Measurements from ENCODE around the gene SPRR2B. TPM values are rescaled to one million over a fixed set of nuclear protein-coding genes. Genes with fewer than 3 reads are reported as not detected.
"Not testable (repeated sequence)": the region's sequence is repeated elsewhere in the genome, so short reads cannot be mapped to it uniquely, and the experiment has no call there.

Gene SPRR2B
- total and polyA plus RNA-seq, 12 donors, result 0.50 TPM; not detected in 11

- Histone ChIP-seq H3K27ac (no peak overlapping the region), H3K4me3 (no peak overlapping the region), H3K27me3 (no peaks in the 10 kb centered on the region), H3K4me1 (replicated peaks in 1 of 2) (no peaks in the 10 kb centered on the region), H3K36me3 (replicated peaks in 1 of 2) (no peaks in the 10 kb centered on the region), H3K9me3 (replicated peaks in 1 of 3) (no peaks in the 10 kb centered on the region)
- intact Hi-C loops (cut with DNase I), result no loop called here
- WGBS, 4 donors, result 62 to 77% (median 67%) methylated on average over 4 to 7 of the region's 7 CpGs
- TF ChIP-seq POLR2A (IDR thresholded peaks at IDR 0.05) (no peak), CTCF (IDR thresholded peaks at IDR 0.05) (no peak)
- DNase-seq, result peak in 5 of 7 donors; percentile 26 to 56 (median 42)
Observed at GRCh38 chr1:153023109-153023508, 48.3 kb downstream of the SPRR2B start.

GRCh38 chr1:153022340-153022739, 49.1 kb downstream of the SPRR2B start:
- H3K4me3 ChIP-seq; H3K36me3 ChIP-seq (replicated peaks in 1 of 2); H3K27me3 ChIP-seq; H3K9me3 ChIP-seq (replicated peaks in 1 of 3); H3K27ac ChIP-seq; H3K4me1 ChIP-seq (replicated peaks in 1 of 2); DNase-seq; intact Hi-C loops (cut with DNase I): not testable (repeated sequence)
- WGBS, 4 donors, result 64 to 73% (median 70%) methylated on average over 9 of the region's 9 CpGs

- H3K4me1 ChIP-seq (replicated peaks in 1 of 2); H3K27ac ChIP-seq; DNase-seq; intact Hi-C loops (cut with DNase I); H3K36me3 ChIP-seq (replicated peaks in 1 of 2); H3K4me3 ChIP-seq; H3K27me3 ChIP-seq; H3K9me3 ChIP-seq (replicated peaks in 1 of 3): not testable (repeated sequence)
- WGBS, 4 donors, result 39 to 50% (median 43%) methylated on average over 2 of the region's 2 CpGs
Observed at GRCh38 chr1:153021829-153022228, 49.6 kb downstream of the SPRR2B start.

Small RNA genes lying within 50 kb of the gene (small RNA-seq; reads per million reads assigned to genes)
- 0 reads per million in 2 donors for gene AL356867.1

Other genes starting within 250 kb of the SPRR2B start
- not detected for gene LCE1A, start 244.1 kb downstream of the SPRR2B start, total RNA-seq
- not detected for gene LCE1A, start 244.1 kb downstream of the SPRR2B start, polyA plus RNA-seq
- gene LCE6A, start 228.8 kb downstream of the SPRR2B start, total RNA-seq, result not detected
- gene LCE6A, start 228.8 kb downstream of the SPRR2B start, polyA plus RNA-seq, result not detected
- gene LCE7A, start 211.6 kb downstream of the SPRR2B start, total RNA-seq, result not detected
- gene LCE7A, start 211.6 kb downstream of the SPRR2B start, polyA plus RNA-seq, result not detected
- not detected for gene SMCP, start 193.3 kb downstream of the SPRR2B start, total RNA-seq
- gene SMCP, start 193.3 kb downstream of the SPRR2B start, polyA plus RNA-seq, result not detected
- not detected for gene IVL, start 163.1 kb downstream of the SPRR2B start, total RNA-seq
- under 1 TPM in 2 of 3 donors, not detected in 1; 0.16 to 0.30 TPM for gene IVL, start 163.1 kb downstream of the SPRR2B start, polyA plus RNA-seq
- not detected for gene SPRR5, start 124.4 kb downstream of the SPRR2B start, total RNA-seq
- not detected for gene SPRR5, start 124.4 kb downstream of the SPRR2B start, polyA plus RNA-seq
- gene SPRR4, start 101.0 kb downstream of the SPRR2B start, total RNA-seq, result not detected
- gene SPRR4, start 101.0 kb downstream of the SPRR2B start, polyA plus RNA-seq, result not detected
- gene SPRR1A, start 87.5 kb downstream of the SPRR2B start, total RNA-seq, result not detected
- not detected for gene SPRR1A, start 87.5 kb downstream of the SPRR2B start, polyA plus RNA-seq
- under 1 TPM in 1 of 9 donors, not detected in 8; 0.67 TPM for gene SPRR3, start 69.9 kb downstream of the SPRR2B start, total RNA-seq
- gene SPRR3, start 69.9 kb downstream of the SPRR2B start, polyA plus RNA-seq, result 1 to 10 TPM; 2.2 to 6.1 (median 2.9) TPM
- under 1 TPM in 1 of 9 donors, not detected in 8; 0.74 TPM for gene SPRR1B, start 40.4 kb downstream of the SPRR2B start, total RNA-seq
- gene SPRR1B, start 40.4 kb downstream of the SPRR2B start, polyA plus RNA-seq, result under 1 TPM in 2 of 3 donors, not detected in 1; 0.74 to 0.80 TPM
- gene SPRR2D, start 30.5 kb downstream of the SPRR2B start, total RNA-seq, result not detected
- gene SPRR2D, start 30.5 kb downstream of the SPRR2B start, polyA plus RNA-seq, result under 1 TPM in 2 of 3 donors, not detected in 1; 0.71 to 0.88 TPM
- not detected for gene SPRR2A, start 14.1 kb downstream of the SPRR2B start, total RNA-seq
- under 1 TPM in 2 of 3 donors, not detected in 1; 0.97 to 0.98 TPM for gene SPRR2A, start 14.1 kb downstream of the SPRR2B start, polyA plus RNA-seq
- not detected for gene SPRR2E, start 22.9 kb upstream of the SPRR2B start, total RNA-seq
- gene SPRR2E, start 22.9 kb upstream of the SPRR2B start, polyA plus RNA-seq, result under 1 TPM in 1 of 3 donors, not detected in 2; 0.54 TPM
- gene SPRR2F, start 41.9 kb upstream of the SPRR2B start, total RNA-seq, result not detected
- gene SPRR2F, start 41.9 kb upstream of the SPRR2B start, polyA plus RNA-seq, result not detected
- gene SPRR2G, start 79.3 kb upstream of the SPRR2B start, total RNA-seq, result not detected
- not detected for gene SPRR2G, start 79.3 kb upstream of the SPRR2B start, polyA plus RNA-seq
- not detected for gene LELP1, start 131.8 kb upstream of the SPRR2B start, total RNA-seq
- not detected for gene LELP1, start 131.8 kb upstream of the SPRR2B start, polyA plus RNA-seq
- not detected for gene PRR9, start 146.0 kb upstream of the SPRR2B start, total RNA-seq
- gene PRR9, start 146.0 kb upstream of the SPRR2B start, polyA plus RNA-seq, result not detected
- gene LORICRIN, start 188.1 kb upstream of the SPRR2B start, total RNA-seq, result not detected
- gene LORICRIN, start 188.1 kb upstream of the SPRR2B start, polyA plus RNA-seq, result not detected
- gene PGLYRP3, start 241.3 kb upstream of the SPRR2B start, total RNA-seq, result not detected
- gene PGLYRP3, start 241.3 kb upstream of the SPRR2B start, polyA plus RNA-seq, result not detected